Stimulated activated naive CD4-positive, alpha-beta T cell (primary cell): ENCODE data around the gene OR52I2.

ENCODE experiments used
- DNase-seq, 6 experiments: peaks; one replicate each; lab custom pipeline; 2025; lab: John Stamatoyannopoulos, UW

OR52I2 gene

DNA sequence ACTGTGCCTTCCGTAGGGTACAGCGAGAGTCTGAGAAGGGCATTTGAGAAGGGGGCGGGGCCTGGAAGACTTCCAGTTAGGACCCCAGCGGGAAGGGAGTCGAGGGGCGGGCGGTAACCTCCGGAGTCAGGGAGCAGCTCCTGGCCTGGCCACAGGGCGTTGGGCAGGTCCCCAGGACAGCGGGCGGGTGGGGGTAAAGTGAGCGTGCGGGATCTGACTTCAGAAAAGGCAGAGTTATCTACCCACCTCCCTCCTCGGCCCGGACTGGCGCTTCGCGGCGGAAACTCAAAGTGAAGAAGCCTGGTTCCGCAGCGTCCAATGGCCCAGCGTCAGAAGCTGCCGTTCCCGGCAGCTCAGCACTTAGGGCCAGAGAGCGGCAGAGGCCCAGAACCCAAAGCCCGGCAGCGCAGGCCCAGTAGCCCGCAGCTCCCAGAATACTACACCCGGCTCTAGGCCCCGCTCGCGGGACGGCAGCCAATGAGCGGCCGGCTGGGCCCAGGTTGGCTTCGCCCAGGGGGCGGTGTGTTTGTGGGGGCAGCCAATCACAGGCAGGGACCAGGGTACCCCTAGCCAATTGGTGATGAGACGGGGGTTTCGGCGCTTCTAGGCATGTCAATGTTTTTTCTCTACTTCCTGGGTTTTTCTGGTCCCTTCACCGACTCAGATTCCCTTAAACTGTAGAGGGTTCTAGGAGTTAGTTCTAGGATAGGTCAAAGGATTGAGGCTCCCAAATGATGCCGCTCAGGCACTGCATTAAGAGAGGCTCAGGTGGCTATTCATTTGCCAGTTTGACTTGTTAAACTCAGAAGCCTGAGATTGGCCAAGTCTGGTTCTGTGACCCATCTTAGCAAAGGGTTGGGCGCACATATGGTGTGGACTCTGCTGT, 26.5 kb downstream of the OR52I2 start, which contains the start of gene TRIM68:
Gene TRIM68 (minus strand): TSS at position 451 of the 886 bp plus-strand sequence. CDS start 2,727 bp downstream, outside the sequence.
- DNase-seq = peak; percentile 88 to 94 (median 92)

DNA sequence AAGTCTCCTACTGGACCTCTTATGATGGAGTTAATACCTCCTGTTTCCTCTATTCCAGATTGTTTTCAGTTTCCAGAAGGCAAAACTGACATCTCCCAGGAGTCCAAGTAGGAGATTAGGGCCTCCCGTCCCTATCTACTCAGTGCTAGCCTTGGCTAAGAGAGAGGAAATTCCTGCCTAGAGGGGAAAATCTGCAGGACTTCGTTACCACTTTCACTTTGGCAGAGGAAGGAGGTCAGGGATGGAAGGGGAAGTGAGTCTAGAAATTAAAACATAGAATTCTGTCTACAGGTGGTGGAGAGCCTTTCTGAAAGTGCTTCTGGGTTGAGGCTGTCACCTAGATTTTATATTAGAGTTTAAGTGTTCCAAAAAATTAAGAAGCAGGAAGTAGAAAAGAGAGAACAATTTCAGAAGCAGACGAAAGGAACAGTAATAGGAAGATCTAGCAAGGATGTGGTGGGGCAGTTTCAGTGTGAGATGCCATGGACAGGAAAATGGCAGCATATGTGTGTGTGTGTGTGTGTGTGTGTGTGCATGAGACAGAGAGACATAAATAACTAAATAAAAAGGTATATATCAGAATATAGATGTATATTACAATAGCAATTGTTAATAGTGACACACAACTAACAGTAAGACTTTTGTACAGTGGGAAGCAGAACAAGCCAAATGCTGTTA, 28.9 kb downstream of the OR52I2 start:
- peak in 2 of 6 experiments; percentile 20 to 23 for DNase-seq

DNA sequence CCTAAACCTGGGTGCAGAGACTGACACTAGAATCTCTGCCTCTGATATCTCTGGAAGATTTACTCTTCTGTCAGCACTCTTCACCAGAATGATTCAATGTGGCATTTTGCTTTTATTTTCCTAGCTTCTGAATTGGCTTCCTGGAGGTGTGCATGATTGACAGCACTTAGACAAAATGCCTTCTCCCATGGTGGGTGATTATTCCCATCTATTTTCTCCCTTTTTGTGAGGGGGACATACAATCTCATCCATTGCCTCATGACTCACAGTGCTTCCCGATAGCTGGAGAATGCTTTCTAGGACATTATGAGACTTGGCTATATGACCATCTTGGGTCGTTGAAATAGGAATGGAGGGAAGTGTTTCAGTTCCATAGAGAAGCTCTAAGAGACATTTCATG, 30.4 kb downstream of the OR52I2 start:
- no peak for DNase-seq

DNA sequence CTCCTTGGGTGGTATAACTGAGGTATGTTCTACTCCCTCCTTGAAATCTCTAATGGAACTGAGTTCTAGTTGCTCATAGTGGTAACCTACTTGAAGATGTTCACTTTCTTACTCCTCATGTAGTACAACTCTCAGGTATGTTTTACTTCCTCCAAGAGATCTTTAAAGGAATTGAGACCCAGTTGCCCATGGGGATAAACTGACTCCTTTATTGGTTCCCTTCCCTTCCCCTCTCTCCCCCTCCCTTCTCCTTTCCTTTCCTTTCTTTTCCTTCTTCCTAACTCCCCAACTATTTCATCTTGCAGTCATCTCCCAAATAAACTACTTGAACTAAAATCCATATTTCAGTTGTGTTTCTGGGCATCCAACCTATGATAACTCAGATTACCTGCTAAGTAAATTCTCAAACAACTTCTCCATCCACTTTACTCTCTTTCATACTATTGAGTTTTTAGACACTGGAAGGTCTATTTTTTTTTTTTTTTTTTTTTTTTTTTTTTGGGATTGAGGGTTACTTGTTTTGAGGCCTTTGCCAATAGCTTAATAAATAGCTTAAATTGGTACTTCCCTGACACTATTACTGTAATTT, 34.4 kb downstream of the OR52I2 start:
- DNase-seq = no peak

DNA sequence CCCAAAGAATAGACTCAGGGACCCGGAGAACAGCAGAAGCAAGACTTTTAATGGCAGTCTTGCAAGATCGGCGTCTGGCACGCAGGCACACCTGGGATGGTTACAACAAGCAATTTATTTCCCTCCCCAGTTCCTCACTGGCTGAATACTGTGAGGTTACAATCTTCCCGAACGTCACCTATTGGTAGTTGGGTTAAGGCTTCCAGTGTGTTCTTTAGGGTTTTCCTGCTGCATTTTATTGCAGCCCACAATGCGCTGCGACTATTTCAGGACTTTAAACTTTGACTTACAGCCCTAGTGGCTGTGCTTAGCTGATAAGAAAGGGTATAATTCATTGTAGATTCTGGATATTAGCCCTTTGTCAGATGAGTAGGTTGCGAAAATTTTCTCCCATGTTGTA, 38.0 kb downstream of the OR52I2 start:
- DNase-seq = no peak

DNA sequence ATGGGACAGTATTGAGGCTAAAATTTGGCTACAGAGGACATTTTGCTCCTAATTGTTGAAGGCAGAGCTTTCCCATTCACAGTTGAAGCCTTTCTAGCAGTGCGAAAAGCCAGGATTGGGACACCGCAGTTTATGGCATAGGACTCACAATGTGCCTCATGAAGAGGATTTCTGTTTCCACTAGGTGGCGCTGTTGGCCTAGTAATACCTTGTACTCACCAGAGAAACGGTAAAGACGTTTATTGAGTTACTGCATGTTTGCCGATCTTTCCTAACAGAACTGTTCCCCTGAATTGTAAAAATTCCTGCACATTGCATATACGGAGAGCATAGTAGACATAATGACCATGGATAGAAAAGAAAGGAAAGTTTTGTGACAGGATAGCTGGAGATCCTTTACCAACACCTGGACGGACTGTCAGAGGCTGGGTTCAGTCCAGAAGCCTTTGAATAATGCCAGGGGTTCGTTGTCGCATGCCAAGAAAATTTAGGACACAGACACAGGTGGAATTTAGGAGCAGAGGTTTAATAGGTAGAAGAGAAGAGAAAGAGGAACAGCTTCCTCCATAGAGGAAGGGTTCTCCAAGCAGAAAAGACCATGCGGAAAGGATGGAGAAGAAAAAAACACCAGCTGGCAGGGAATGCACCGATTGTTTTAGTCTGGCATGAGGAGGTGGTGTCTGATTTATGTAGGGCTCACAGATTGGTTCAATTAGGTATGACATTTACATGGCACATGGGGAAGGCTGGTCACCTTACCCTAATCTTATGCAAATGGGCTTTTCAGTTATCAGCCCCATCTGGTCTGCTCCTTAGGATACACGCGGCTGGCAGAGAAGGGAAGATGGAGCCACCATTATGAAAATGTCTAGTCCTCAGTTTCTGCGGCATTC, 44.9 kb downstream of the OR52I2 start:
- peak in 3 of 6 experiments; percentile 3 to 19 (median 15) for DNase-seq

DNA sequence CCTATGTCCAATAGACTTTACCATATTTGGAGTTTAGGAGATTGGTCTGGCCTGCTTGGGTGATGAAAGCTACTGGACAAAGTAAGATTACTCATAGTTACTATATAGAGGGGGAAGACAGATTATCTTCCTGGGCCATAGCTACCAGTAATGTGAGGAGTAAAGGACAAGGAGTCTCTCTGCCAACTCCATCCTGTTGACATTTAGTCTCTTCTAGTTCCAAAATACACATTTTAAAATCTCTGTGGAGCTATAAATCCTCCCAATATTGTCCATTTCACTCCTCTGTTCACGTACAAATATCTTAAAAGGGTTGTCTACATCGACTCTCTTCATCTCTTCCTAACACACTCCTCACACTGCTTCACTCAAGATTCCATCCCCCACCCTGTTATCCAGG, 54.6 kb downstream of the OR52I2 start:
- no peak for DNase-seq

DNA sequence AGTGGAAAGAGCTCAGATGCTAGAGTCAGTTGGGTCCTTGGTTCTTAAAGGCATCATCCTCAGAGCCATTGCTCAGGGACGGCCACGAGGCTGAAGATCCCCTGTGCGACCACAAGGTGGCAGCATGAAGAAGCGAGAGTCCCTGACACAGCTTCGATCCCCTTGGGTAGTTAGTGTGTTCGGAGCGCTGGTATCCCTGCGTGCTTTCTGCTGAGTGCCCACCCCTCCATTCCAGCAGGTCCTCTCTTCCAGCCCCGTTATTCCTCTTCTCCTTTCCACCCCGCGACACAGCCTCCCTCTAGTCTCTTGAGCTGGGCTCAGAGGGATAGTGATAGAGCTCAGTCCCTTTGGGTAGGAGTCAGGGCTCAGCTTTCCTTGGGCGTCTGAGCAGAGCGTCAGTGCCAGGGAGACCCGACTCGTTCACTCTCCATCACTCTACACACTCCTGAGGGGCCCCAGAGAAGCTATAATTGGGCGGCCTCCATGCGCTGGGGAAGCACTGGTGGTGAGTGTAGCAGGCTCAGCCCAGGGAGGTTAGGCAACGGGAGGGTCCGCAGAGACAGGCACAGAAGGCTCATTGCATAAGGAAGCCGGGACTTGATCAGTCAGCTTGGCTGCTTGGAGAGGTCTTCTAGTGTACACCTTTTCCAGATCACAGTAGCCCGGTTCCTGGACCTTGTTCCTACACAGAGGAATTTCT, 55.6 kb downstream of the OR52I2 start, which contains the start of gene OR51D1:
Gene OR51D1 (plus strand): TSS at position 516 of the 700 bp plus-strand sequence. CDS start 2,314 bp downstream, outside the sequence.
- peak; percentile 1 to 59 (median 46) for DNase-seq

DNA sequence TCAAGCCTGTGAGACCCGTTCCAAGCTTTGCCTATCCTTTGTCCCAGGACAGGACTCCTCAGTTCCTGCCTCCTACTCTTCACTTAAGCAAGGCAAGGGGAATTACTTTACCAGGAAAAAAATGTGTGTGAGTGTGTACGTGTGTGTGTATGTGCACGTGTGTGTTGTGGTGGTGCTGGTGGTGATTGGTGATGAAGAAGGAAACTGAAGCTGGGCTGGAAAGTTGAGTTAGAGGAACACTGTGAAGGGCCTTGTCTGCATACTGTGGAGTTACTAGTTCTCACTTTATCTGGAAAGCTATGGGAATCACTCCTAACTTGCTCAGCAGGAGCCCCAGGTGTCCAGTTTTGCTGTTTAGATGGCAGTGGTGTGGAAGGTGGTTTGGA, 56.1 kb downstream of the OR52I2 start:
- no peak for DNase-seq

DNA sequence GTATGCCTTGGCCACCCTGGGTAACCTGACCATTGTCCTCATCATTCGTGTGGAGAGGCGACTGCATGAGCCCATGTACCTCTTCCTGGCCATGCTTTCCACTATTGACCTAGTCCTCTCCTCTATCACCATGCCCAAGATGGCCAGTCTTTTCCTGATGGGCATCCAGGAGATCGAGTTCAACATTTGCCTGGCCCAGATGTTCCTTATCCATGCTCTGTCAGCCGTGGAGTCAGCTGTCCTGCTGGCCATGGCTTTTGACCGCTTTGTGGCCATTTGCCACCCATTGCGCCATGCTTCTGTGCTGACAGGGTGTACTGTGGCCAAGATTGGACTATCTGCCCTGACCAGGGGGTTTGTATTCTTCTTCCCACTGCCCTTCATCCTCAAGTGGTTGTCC, 58.4 kb downstream of the OR52I2 start:
- DNase-seq = no peak

DNA sequence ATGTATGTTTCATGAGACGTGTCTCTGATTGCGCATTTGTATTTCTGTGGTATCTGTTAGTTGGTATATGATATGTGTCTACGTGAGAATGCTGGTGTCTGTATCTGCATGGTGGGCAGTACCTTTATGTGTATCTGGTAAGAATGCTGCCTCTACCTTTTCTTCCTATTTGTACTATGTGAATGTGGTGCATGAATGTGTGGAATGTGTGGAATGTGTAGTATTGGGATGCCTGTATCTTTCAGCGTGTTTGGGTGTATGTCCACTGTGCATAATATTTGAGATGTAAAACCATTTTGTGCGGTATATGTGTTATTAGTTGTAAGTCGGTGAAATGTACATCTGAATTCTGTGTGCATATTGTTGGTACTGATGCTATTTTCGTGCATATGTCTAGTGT, 60.0 kb downstream of the OR52I2 start:
- no peak for DNase-seq

DNA sequence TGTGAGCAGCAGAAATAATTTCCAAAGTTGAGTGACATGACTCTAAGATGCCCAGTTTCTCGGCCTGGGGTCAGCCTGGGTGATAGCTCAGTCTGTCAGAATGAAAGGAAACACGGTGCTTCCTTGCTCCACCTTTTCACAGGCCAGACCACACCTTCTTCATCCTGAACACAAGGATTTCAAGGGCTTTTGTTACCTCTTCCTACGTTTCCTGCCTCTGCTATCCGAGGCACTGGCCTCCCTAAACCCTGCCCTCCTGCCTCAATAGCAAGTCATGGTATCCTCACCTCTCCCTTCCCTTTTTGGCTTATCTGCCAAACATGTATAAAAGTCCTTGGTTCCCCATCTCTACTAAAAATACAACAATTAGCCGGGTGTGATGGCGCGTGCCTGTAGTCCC, 60.5 kb downstream of the OR52I2 start:
- DNase-seq = no peak
